IMR-90 (cell line): ENCODE measurements around the gene RHO. TPM values are rescaled to one million over a fixed set of nuclear protein-coding genes. Genes with fewer than 3 reads are reported as not detected.

Experiments used
- ATAC-seq: fragments of 200-7000 bp; cut with Tn5 transposase; 2 replicates; pipeline ENCODE4 v1.9.1; 2020; ENCODE audit warnings: low read depth, mild to moderate bottlenecking, moderate library complexity
- BruUV-seq: library from RNA; stranded (reverse); fragments of 400-500 nt; replicated peaks from 2 replicates; lab custom pipeline; 2021; lab: Mats Ljungman, UMichigan
- CTCF ChIA-PET: fragments of 300-600 bp; formaldehyde crosslinking; extraction: SDS; loops from one replicate; lab custom pipeline; 2021; ENCODE audit warnings: antibody characterized with exemption; lab: Yijun Ruan, JAX
- POLR2A ChIA-PET: fragments of 300-600 bp; sonication (Branson Sonifier 250); formaldehyde crosslinking; loops from one replicate; lab custom pipeline; 2022; ENCODE audit warnings: antibody characterized with exemption; ENCODE audit not compliant: unreplicated experiment; lab: Charles Lee
- DNase-seq: peaks from one replicate; pipeline ENCODE4 v3.0.0; 2013
- H2AFZ ChIP-seq: replicated peaks from 2 replicates; pipeline ENCODE3; 2013; ENCODE audit warnings: low read length, mild to moderate bottlenecking; ENCODE audit not compliant: poor library complexity
- H2AK5ac ChIP-seq: 2 replicates; pipeline ENCODE4 v1.6.1; 2013; ENCODE audit warnings: low read depth, low read length, inconsistent platforms
- H2AK9ac ChIP-seq: replicated peaks from 2 replicates; pipeline ENCODE3; 2013; ENCODE audit warnings: mild to moderate bottlenecking, low read depth, low read length, moderate library complexity; ENCODE audit not compliant: poor library complexity
- H2BK120ac ChIP-seq: 2 replicates; pipeline ENCODE4 v1.6.1; 2013; ENCODE audit warnings: low read depth, low read length, inconsistent platforms
- H2BK15ac ChIP-seq: 3 replicates; pipeline ENCODE4 v1.6.1; 2013; ENCODE audit warnings: low read depth, low read length, inconsistent platforms
- H2BK20ac ChIP-seq: 2 replicates; pipeline ENCODE4 v1.6.1; 2013; ENCODE audit warnings: low read depth, mild to moderate bottlenecking, inconsistent platforms, low read length, moderate library complexity
- H2BK5ac ChIP-seq: 2 replicates; pipeline ENCODE4 v1.6.1; 2013; ENCODE audit warnings: mild to moderate bottlenecking, low read depth, low read length, inconsistent platforms; ENCODE audit not compliant: poor library complexity, severe bottlenecking
- H3K14ac ChIP-seq: replicated peaks from 2 replicates; pipeline ENCODE4 v1.6.1; 2013; ENCODE audit warnings: low read depth, low read length, inconsistent platforms
- H3K18ac ChIP-seq: 2 replicates; pipeline ENCODE4 v1.6.1; 2013; ENCODE audit warnings: low read depth, low read length, control low read depth
- H3K23ac ChIP-seq: 2 replicates; pipeline ENCODE4 v1.6.1; 2013; ENCODE audit warnings: low read depth, low read length, inconsistent platforms
- H3K27ac ChIP-seq: 2 replicates; pipeline ENCODE4 v1.5.1; 2013; ENCODE audit warnings: mild to moderate bottlenecking, control low read depth, low read length; ENCODE audit not compliant: insufficient read depth
- H3K27me3 ChIP-seq: 2 replicates; pipeline ENCODE4 v1.6.1; 2013; ENCODE audit warnings: low read length; ENCODE audit not compliant: control insufficient read depth, insufficient read depth
- H3K36me3 ChIP-seq: 2 replicates; pipeline ENCODE4 v1.6.1; 2013; ENCODE audit warnings: low read length, mixed read lengths; ENCODE audit not compliant: control insufficient read depth, insufficient read depth
- H3K4ac ChIP-seq: 2 replicates; pipeline ENCODE4 v1.6.1; 2013; ENCODE audit warnings: low read depth, low read length, inconsistent platforms
- H3K4me1 ChIP-seq: 2 replicates; pipeline ENCODE4 v1.6.1; 2013; ENCODE audit warnings: low read length, mixed read lengths; ENCODE audit not compliant: control insufficient read depth, insufficient read depth
- H3K4me2 ChIP-seq: 2 replicates; pipeline ENCODE4 v1.6.1; 2013; ENCODE audit warnings: low read depth, mild to moderate bottlenecking, control low read depth, low read length, moderate library complexity
- H3K4me3 ChIP-seq: 2 replicates; pipeline ENCODE4 v1.5.1; 2013; ENCODE audit warnings: low read depth, mild to moderate bottlenecking, control low read depth, low read length, moderate library complexity; ENCODE audit not compliant: insufficient read depth
- H3K56ac ChIP-seq: 2 replicates; pipeline ENCODE4 v1.6.1; 2013; ENCODE audit warnings: low read length, inconsistent platforms; ENCODE audit not compliant: insufficient read depth; ENCODE audit errors: extremely low read depth
- H3K79me1 ChIP-seq, 2 experiments: 2 replicates each; pipeline ENCODE4 v1.6.1; 2013; ENCODE audit warnings: low read length in 2 of 2, inconsistent platforms in 1 of 2, low read depth in 1 of 2
- H3K9ac ChIP-seq: 2 replicates; pipeline ENCODE4 v1.6.1; 2013; ENCODE audit warnings: low read depth, low read length, control low read depth
- H3K9me1 ChIP-seq: 2 replicates; pipeline ENCODE4 v1.6.1; 2013; ENCODE audit warnings: low read length, inconsistent platforms; ENCODE audit not compliant: insufficient read depth
- H3K9me3 ChIP-seq: 2 replicates; pipeline ENCODE4 v1.6.1; 2013; ENCODE audit warnings: low read length; ENCODE audit not compliant: control insufficient read depth, insufficient read depth
- H4K20me1 ChIP-seq: 2 replicates; pipeline ENCODE4 v1.6.1; 2013; ENCODE audit warnings: low read length, inconsistent platforms; ENCODE audit not compliant: insufficient read depth
- H4K5ac ChIP-seq: 2 replicates; pipeline ENCODE4 v1.6.1; 2013; ENCODE audit warnings: mild to moderate bottlenecking, low read depth, low read length, control low read depth
- H4K8ac ChIP-seq, 2 experiments: 2 replicates each; pipeline ENCODE4 v1.6.1; 2013; ENCODE audit warnings: low read depth in 2 of 2, low read length in 2 of 2, control low read depth in 1 of 2, inconsistent platforms in 1 of 2
- H4K91ac ChIP-seq: 2 replicates; pipeline ENCODE4 v1.6.1; 2013; ENCODE audit warnings: low read depth, low read length, inconsistent platforms; ENCODE audit not compliant: insufficient read depth
- CEBPB ChIP-seq: IDR thresholded peaks from 2 replicates; pipeline ENCODE4 v1.6.1; 2012; ENCODE audit warnings: low read depth, low read length, improper control_type of control experiment
- CHD1 ChIP-seq: IDR thresholded peaks from 2 replicates; pipeline ENCODE4 v1.6.1; 2012; ENCODE audit warnings: low read depth, low read length, improper control_type of control experiment
- FOS ChIP-seq: fragments of 150-350 bp; IDR thresholded peaks from 2 replicates; pipeline ENCODE4 v1.6.1; 2016; ENCODE audit warnings: low read depth, low read length
- MAFK ChIP-seq: IDR thresholded peaks from 2 replicates; pipeline ENCODE4 v1.6.1; 2012; ENCODE audit warnings: low read depth, low read length, improper control_type of control experiment
- MXI1 ChIP-seq: IDR thresholded peaks from 2 replicates; pipeline ENCODE4 v1.6.1; 2012; ENCODE audit warnings: low read depth, mild to moderate bottlenecking, low read length, moderate library complexity, borderline replicate concordance
- NFE2L2 ChIP-seq: fragments of 150-350 bp; IDR thresholded peaks from 2 replicates; pipeline ENCODE4 v1.6.1; 2016; ENCODE audit warnings: low read depth, mild to moderate bottlenecking, low read length
- POLR2A ChIP-seq: IDR thresholded peaks from 2 replicates; pipeline ENCODE4 v1.6.1; 2012; ENCODE audit warnings: mild to moderate bottlenecking, low read depth, low read length
- RAD21 ChIP-seq: IDR thresholded peaks from 2 replicates; pipeline ENCODE4 v1.6.1; 2012; ENCODE audit warnings: low read length, improper control_type of control experiment
- RCOR1 ChIP-seq: IDR thresholded peaks from 2 replicates; pipeline ENCODE4 v1.6.1; 2012; ENCODE audit warnings: mild to moderate bottlenecking, low read length, improper control_type of control experiment; ENCODE audit not compliant: insufficient replicate concordance
- WGBS, 2 experiments: methylation state at CpG; one replicate each; pipeline versions ENCODE4 v1.1.5 to v1.1.7; 2013; ENCODE audit warnings: missing lambda C conversion rate in 2 of 2; ENCODE audit not compliant: insufficient read length in 1 of 2; ENCODE audit errors: extremely low coverage in 2 of 2; 5-methylcytosine and 5-hydroxymethylcytosine counted together
- dilution Hi-C: fragments of 300-500 bp; cut with HindIII; formaldehyde crosslinking; loops from one replicate; pipeline ENCODE4 v1.14.3; 2018; ENCODE audit warnings: low sequenced_read_pairs; ENCODE audit not compliant: unreplicated experiment
- in situ Hi-C: fragments of 300-500 bp; cut with MboI; formaldehyde crosslinking; loops from 3 replicates; pipeline ENCODE4 v1.14.3; 2019; ENCODE audit warnings: low sequenced_read_pairs, inconsistent platforms, mixed read lengths
- intact Hi-C: fragments of 100-400 bp; cut with micrococcal nuclease; formaldehyde crosslinking; loops from 2 replicates; pipeline ENCODE4 v1.10.0; 2022
- polyA plus RNA-seq, 3 experiments: library from polyadenylated mRNA; depleted of rRNA; stranded (reverse); fragments of >200 nt; gene quantifications; 2 replicates each; pipeline ENCODE4 v1.2.3, GENCODE V29; 2012; ENCODE audit warnings: low replicate concordance in 1 of 3
- total RNA-seq: library from RNA; depleted of rRNA; stranded (reverse); fragments of >200 nt; gene quantifications from 2 replicates; pipeline ENCODE4 v1.2.3, GENCODE V29; 2012
- TF ChIP-seq, protein P1 (sequence below): conservative IDR thresholded peaks from 2 replicates; pipeline ENCODE4 v1.5.1; 2012; ENCODE audit warnings: mild to moderate bottlenecking, low read depth, low read length, improper control_type of control experiment

Gene RHO
- total and polyA plus RNA-seq, 2 of the 4 experiments (the other 2 are of a cell fraction): not detected

DNA sequence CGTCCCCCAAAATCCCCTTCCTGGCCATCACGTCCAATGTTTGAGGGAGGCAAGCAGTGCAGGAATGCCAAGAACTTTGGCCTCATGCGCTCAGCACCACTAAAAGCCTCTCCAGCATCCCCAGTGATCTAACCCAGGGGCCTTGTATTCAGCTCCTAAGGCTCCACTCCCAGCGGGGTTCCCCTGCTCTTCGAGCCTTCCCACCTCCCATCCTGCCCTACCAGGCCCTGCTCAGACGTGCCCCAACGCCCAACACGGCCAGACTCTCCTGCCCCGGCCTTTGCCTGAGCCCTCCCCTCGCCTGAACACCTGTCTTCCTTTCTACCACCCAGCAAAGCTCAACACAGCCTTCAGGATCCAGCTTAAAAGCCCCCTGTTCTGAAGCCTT is 47.6 kb downstream of the RHO start:
- Histone ChIP-seq H2BK15ac (no peak overlapping the region), H3K36me3 (peaks cover 29% of the 10 kb centered on the region), H2AK5ac (no peak overlapping the region; the same call in 1 of the 2 replicates), H4K91ac (no peak overlapping the region), H3K4me3 (no peak overlapping the region), H3K27me3 (no peaks in the 10 kb centered on the region), H3K18ac (no peak overlapping the region), H3K79me1 (no peaks in the 10 kb centered on the region; a peak in 2 of 4 replicates), H2BK20ac (no peak overlapping the region), H3K23ac (no peak overlapping the region), H2AFZ (no peak overlapping the region), H3K14ac (no peak overlapping the region), H3K4me1 (peaks cover 4% of the 10 kb centered on the region; the same call in 1 of the 2 replicates), H2BK120ac (no peak overlapping the region), H3K9me3 (no peaks in the 10 kb centered on the region), H3K27ac (no peak overlapping the region), H4K8ac (no peak overlapping the region), H3K56ac (no peak overlapping the region), H3K4me2 (no peak overlapping the region), H2AK9ac (peak overlapping the region; percentile 52), H2BK5ac (no peak overlapping the region), H3K9ac (no peak overlapping the region), H3K4ac (no peak overlapping the region), H3K9me1 (no peaks in the 10 kb centered on the region), H4K5ac (no peak overlapping the region), H4K20me1 (no peaks in the 10 kb centered on the region)
- ChIA-PET CTCF (no interaction called here), POLR2A (no interaction called here)
- no TSS peak for BruUV-seq
- in situ Hi-C loops: no loop called here
- intact Hi-C loops: no loop called here
- no peak for ATAC-seq
- DNase-seq: no peak
- TF ChIP-seq NFE2L2: no peak
- TF ChIP-seq RAD21: no peak
- no peak for TF ChIP-seq CEBPB
- no peak for TF ChIP-seq POLR2A
- TF ChIP-seq, protein P1, sequence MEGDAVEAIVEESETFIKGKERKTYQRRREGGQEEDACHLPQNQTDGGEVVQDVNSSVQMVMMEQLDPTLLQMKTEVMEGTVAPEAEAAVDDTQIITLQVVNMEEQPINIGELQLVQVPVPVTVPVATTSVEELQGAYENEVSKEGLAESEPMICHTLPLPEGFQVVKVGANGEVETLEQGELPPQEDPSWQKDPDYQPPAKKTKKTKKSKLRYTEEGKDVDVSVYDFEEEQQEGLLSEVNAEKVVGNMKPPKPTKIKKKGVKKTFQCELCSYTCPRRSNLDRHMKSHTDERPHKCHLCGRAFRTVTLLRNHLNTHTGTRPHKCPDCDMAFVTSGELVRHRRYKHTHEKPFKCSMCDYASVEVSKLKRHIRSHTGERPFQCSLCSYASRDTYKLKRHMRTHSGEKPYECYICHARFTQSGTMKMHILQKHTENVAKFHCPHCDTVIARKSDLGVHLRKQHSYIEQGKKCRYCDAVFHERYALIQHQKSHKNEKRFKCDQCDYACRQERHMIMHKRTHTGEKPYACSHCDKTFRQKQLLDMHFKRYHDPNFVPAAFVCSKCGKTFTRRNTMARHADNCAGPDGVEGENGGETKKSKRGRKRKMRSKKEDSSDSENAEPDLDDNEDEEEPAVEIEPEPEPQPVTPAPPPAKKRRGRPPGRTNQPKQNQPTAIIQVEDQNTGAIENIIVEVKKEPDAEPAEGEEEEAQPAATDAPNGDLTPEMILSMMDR: no peak
- TF ChIP-seq CHD1: no peak
- TF ChIP-seq RCOR1: no peak
- TF ChIP-seq MAFK: no peak
- TF ChIP-seq FOS: no peak
- TF ChIP-seq MXI1: no peak
- dilution Hi-C loops: no loop called here
- WGBS, 2 experiments: 92% methylated on average over 6 of the region's 10 CpGs; no CpG with 5 or more reads in 1 of the 2 experiments
